Peyer's patch (tissue), 4 donors: ENCODE measurements around the gene ELL.

ENCODE experiments used
- POLR2A ChIP-seq, 2 donors: fragments of 450-650 bp; IDR thresholded peaks; one replicate each; pipeline ENCODE4 v1.5.1; 2017; ENCODE audit warnings: antibody characterized with exemption in 2 of 2, mild to moderate bottlenecking in 2 of 2, moderate library complexity in 2 of 2
- TF ChIP-seq, protein P1 (sequence below), 6 experiments: fragments of 450-650 bp in 4 of 6; fragments of 200-600 bp in 2 of 6; sonication (generic) in 1 of 6; IDR thresholded peaks; one replicate each; pipeline ENCODE4 v1.5.1; 2017 to 2019; ENCODE audit warnings: antibody characterized with exemption in 6 of 6, mild to moderate bottlenecking in 3 of 6, moderate library complexity in 1 of 6

DNA sequence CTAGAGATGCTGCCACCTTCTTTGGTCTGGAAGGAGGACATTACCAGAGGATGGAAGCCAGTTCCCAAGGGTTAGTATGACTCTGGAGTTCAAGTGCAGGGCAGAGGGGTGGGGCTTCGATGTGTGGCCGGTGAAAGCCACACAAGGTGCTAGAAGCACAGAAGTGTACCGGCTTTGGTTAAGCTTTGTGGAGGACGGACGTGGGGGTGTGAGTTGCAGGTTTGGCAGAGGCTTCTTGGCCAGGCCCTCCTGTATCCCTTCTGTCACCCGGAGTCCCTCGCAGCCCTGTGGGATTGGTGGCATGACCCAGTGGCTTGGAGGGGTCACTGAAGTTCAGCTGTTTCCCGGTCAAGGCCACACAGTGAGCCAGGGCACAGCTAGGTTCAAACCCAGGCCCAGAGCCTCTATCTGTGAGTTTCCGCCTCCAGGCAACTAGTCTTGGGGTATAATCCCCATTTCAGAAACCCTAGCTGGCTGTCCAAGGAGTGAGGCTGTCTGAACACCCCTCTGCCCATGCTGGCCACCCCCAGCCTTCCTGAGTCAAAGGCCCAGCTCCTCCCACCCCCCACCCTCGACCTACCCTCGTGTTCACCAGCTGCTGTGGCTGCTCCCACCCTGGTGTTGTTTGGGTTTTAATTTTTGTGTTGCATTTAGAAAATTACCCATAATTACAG, 107.2 kb downstream of the ELL start:
- TF ChIP-seq, protein P1, sequence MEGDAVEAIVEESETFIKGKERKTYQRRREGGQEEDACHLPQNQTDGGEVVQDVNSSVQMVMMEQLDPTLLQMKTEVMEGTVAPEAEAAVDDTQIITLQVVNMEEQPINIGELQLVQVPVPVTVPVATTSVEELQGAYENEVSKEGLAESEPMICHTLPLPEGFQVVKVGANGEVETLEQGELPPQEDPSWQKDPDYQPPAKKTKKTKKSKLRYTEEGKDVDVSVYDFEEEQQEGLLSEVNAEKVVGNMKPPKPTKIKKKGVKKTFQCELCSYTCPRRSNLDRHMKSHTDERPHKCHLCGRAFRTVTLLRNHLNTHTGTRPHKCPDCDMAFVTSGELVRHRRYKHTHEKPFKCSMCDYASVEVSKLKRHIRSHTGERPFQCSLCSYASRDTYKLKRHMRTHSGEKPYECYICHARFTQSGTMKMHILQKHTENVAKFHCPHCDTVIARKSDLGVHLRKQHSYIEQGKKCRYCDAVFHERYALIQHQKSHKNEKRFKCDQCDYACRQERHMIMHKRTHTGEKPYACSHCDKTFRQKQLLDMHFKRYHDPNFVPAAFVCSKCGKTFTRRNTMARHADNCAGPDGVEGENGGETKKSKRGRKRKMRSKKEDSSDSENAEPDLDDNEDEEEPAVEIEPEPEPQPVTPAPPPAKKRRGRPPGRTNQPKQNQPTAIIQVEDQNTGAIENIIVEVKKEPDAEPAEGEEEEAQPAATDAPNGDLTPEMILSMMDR (IDR thresholded peaks at IDR 0.05) = no peak
- no peak for TF ChIP-seq POLR2A (IDR thresholded peaks at IDR 0.05)
